ENCODE data around the gene MBLAC1. TPM values are rescaled to one million over a fixed set of nuclear protein-coding genes. Genes with fewer than 3 reads are reported as not detected.

The MBLAC1 gene
- total and polyA plus RNA-seq, 9 of the 15 experiments (the other 6 are each of a cell fraction or from before 2014, with no cell fraction given) = 0.03 to 3.1 (median 0.52) TPM

DNA sequence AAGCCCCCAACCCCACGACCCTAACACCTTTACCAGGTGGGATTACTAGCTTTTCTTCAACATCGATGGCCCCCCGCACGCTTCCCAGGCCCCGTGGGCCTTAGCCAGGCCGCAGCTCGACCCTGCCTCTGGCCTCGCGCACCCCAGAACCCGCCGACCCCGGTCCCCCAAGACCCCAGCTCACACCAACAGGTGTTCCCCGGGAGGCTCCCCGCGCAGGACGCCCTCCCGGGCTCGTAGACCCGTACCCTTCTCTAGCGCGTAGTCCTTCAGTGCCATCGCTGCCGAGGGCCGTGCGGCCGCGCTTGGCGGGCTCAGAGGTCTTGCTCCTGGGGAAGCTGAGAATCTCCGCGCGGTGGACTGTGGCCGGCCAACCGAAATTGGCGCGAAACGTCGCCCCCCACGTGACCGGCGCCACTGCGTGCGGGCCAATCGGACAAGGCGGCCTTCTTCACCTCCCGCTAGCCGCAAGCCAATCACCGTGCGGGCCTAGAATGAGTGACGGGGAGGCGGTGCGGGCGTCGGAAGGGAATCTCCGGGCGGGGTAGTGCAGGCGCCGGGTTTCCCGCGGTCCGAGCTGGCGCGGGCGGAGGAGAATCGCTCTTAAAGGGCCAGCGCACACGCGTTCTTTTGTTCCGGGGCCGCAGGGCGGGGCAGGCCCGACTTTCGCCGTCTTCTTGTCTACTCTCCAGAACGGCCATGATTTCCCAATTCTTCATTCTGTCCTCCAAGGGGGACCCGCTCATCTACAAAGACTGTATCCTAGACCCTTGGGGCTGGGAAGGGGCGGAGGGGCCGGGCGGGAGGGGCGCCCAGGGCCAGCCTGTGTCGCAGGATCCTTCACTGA lies 25.5 kb upstream of the MBLAC1 start, which contains the start of the genes AP4M1 and MCM7 (continued):
- TF ChIP-seq PHB (CRISPR knock-in tag; IDR thresholded peaks at IDR 0.05) (0 out of 2 replicates have a peak, but pooled peaks have one; percentile 49), HCFC1 (IDR thresholded peaks at IDR 0.05; ENCODE audit: low read depth, low read length) (peak; percentile 39; the same call in 1 of the 2 replicates), TAF9B (IDR thresholded peaks at IDR 0.05; ENCODE audit: partially characterized antibody) (peak; percentile 89), JUNB (CRISPR knock-in tag; conservative IDR thresholded peaks at IDR 0.05) (no peak), GTF2E2 (tag; IDR thresholded peaks at IDR 0.05) (peak; percentile 89; the same call in 1 of the 2 replicates), ZNF143 (CRISPR knock-in tag; IDR thresholded peaks at IDR 0.05) (no peak), POLR3A (IDR thresholded peaks at IDR 0.05; ENCODE audit: borderline replicate concordance, extremely low read depth, insufficient read depth, insufficient read length) (no peak), HDAC2 (IDR thresholded peaks at IDR 0.05) (peak; percentile 37; the same call in 1 of the 2 replicates), NR4A1 (CRISPR knock-in tag; IDR thresholded peaks at IDR 0.05) (peak; percentile 80), NR4A1 (tag; IDR thresholded peaks at IDR 0.05) (no peak), TAF1 (IDR thresholded peaks at IDR 0.05; ENCODE audit: control insufficient read depth, extremely low read depth, insufficient read depth, low read length, severe bottlenecking) (peak; percentile 84), TARDBP (IDR thresholded peaks at IDR 0.05) (peak; percentile 66; the same call in 1 of the 2 replicates), SAFB (IDR thresholded peaks at IDR 0.05; ENCODE audit: borderline replicate concordance, low read depth, low read length) (0 out of 2 replicates have a peak, but pooled peaks have one; percentile 30), EP400 (IDR thresholded peaks at IDR 0.05) (0 out of 2 replicates have a peak, but pooled peaks have one; percentile 85), FOXA1 (IDR thresholded peaks at IDR 0.05; ENCODE audit: borderline replicate concordance) (no peak)
- TF ChIP-seq, protein P1, sequence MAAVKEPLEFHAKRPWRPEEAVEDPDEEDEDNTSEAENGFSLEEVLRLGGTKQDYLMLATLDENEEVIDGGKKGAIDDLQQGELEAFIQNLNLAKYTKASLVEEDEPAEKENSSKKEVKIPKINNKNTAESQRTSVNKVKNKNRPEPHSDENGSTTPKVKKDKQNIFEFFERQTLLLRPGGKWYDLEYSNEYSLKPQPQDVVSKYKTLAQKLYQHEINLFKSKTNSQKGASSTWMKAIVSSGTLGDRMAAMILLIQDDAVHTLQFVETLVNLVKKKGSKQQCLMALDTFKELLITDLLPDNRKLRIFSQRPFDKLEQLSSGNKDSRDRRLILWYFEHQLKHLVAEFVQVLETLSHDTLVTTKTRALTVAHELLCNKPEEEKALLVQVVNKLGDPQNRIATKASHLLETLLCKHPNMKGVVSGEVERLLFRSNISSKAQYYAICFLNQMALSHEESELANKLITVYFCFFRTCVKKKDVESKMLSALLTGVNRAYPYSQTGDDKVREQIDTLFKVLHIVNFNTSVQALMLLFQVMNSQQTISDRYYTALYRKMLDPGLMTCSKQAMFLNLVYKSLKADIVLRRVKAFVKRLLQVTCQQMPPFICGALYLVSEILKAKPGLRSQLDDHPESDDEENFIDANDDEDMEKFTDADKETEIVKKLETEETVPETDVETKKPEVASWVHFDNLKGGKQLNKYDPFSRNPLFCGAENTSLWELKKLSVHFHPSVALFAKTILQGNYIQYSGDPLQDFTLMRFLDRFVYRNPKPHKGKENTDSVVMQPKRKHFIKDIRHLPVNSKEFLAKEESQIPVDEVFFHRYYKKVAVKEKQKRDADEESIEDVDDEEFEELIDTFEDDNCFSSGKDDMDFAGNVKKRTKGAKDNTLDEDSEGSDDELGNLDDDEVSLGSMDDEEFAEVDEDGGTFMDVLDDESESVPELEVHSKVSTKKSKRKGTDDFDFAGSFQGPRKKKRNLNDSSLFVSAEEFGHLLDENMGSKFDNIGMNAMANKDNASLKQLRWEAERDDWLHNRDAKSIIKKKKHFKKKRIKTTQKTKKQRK (IDR thresholded peaks at IDR 0.05; ENCODE audit: borderline replicate concordance, low read depth, low read length) = no peak
- TF ChIP-seq, protein P2, sequence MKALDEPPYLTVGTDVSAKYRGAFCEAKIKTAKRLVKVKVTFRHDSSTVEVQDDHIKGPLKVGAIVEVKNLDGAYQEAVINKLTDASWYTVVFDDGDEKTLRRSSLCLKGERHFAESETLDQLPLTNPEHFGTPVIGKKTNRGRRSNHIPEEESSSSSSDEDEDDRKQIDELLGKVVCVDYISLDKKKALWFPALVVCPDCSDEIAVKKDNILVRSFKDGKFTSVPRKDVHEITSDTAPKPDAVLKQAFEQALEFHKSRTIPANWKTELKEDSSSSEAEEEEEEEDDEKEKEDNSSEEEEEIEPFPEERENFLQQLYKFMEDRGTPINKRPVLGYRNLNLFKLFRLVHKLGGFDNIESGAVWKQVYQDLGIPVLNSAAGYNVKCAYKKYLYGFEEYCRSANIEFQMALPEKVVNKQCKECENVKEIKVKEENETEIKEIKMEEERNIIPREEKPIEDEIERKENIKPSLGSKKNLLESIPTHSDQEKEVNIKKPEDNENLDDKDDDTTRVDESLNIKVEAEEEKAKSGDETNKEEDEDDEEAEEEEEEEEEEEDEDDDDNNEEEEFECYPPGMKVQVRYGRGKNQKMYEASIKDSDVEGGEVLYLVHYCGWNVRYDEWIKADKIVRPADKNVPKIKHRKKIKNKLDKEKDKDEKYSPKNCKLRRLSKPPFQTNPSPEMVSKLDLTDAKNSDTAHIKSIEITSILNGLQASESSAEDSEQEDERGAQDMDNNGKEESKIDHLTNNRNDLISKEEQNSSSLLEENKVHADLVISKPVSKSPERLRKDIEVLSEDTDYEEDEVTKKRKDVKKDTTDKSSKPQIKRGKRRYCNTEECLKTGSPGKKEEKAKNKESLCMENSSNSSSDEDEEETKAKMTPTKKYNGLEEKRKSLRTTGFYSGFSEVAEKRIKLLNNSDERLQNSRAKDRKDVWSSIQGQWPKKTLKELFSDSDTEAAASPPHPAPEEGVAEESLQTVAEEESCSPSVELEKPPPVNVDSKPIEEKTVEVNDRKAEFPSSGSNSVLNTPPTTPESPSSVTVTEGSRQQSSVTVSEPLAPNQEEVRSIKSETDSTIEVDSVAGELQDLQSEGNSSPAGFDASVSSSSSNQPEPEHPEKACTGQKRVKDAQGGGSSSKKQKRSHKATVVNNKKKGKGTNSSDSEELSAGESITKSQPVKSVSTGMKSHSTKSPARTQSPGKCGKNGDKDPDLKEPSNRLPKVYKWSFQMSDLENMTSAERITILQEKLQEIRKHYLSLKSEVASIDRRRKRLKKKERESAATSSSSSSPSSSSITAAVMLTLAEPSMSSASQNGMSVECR (CRISPR knock-in tag; IDR thresholded peaks at IDR 0.05) = peak; percentile 70; the same call in 1 of the 2 replicates
- TF ChIP-seq, protein P3, sequence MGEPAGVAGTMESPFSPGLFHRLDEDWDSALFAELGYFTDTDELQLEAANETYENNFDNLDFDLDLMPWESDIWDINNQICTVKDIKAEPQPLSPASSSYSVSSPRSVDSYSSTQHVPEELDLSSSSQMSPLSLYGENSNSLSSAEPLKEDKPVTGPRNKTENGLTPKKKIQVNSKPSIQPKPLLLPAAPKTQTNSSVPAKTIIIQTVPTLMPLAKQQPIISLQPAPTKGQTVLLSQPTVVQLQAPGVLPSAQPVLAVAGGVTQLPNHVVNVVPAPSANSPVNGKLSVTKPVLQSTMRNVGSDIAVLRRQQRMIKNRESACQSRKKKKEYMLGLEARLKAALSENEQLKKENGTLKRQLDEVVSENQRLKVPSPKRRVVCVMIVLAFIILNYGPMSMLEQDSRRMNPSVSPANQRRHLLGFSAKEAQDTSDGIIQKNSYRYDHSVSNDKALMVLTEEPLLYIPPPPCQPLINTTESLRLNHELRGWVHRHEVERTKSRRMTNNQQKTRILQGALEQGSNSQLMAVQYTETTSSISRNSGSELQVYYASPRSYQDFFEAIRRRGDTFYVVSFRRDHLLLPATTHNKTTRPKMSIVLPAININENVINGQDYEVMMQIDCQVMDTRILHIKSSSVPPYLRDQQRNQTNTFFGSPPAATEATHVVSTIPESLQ (CRISPR knock-in tag; IDR thresholded peaks at IDR 0.05) = 0 out of 2 replicates have a peak, but pooled peaks have one; percentile 87
